GM19438 (cell line): ENCODE results near the gene TMEM240.
"Not testable (repeated sequence)": the region's sequence is repeated elsewhere in the genome, so short reads cannot be mapped to it uniquely, and the experiment has no call there.

ENCODE experiments used
- ATAC-seq: cut with Tn5 transposase; IDR thresholded peaks from one replicate; pipeline ENCODE4 v1.9.1; 2021; ENCODE audit warnings: low read depth; ENCODE audit not compliant: unreplicated experiment

The TMEM240 gene

GRCh38 chr1:1541956-1542765 lies 1.7 kb upstream of the TMEM240 start:
- ATAC-seq: no peak

GRCh38 chr1:1540818-1541628 lies 599 bp upstream of the TMEM240 start:
- no peak for ATAC-seq

GRCh38 chr1:1539310-1540089 lies 924 bp downstream of the TMEM240 start:
- no peak for ATAC-seq

- no peak for ATAC-seq
Measured at GRCh38 chr1:1538989-1539309, 1.5 kb downstream of the TMEM240 start.

- ATAC-seq: no peak
Measured at GRCh38 chr1:1538334-1538733, 2.1 kb downstream of the TMEM240 start.

- ATAC-seq: no peak
Measured at GRCh38 chr1:1537626-1538250, 2.7 kb downstream of the TMEM240 start.

- ATAC-seq: no peak
Measured at GRCh38 chr1:1536938-1537546, 3.4 kb downstream of the TMEM240 start.

GRCh38 chr1:1536019-1536937 lies 4.1 kb downstream of the TMEM240 start:
- ATAC-seq: no peak

- no peak for ATAC-seq
Measured at GRCh38 chr1:1535201-1536018, 5.0 kb downstream of the TMEM240 start.

GRCh38 chr1:1534401-1535154 lies 5.8 kb downstream of the TMEM240 start:
- ATAC-seq: no peak

- not testable (repeated sequence) for ATAC-seq
Measured at GRCh38 chr1:1533894-1534291, 6.5 kb downstream of the TMEM240 start.

GRCh38 chr1:1533176-1533893 lies 7.1 kb downstream of the TMEM240 start:
- not testable (repeated sequence) for ATAC-seq

GRCh38 chr1:1531947-1532346 lies 8.5 kb downstream of the TMEM240 start:
- ATAC-seq: no peak

- ATAC-seq: no peak
Measured at GRCh38 chr1:1529936-1530335, 10.5 kb downstream of the TMEM240 start.

GRCh38 chr1:1529321-1529720 lies 11.1 kb downstream of the TMEM240 start:
- ATAC-seq: no peak

GRCh38 chr1:1528301-1529267 lies 11.8 kb downstream of the TMEM240 start:
- no peak for ATAC-seq
